ENCODE measurements around the gene MRPL53.

- TF ChIP-seq EZH2phosphoT487 (IDR thresholded peaks at IDR 0.05; ENCODE audit: insufficient read depth, low read depth) (no peak), EZH2 (IDR thresholded peaks at IDR 0.05; ENCODE audit: insufficient read depth, poor library complexity, severe bottlenecking) (no peak)
These were observed 43.8 kb downstream of the MRPL53 start for GRCh38 chr2:74428675-74429074.

Data from GM23248 (cell line).